DND-41 (cell line): ENCODE results near the gene PDZRN3.

ENCODE experiments used
- ATAC-seq: fragments of 200-7000 bp; cut with Tn5 transposase; 3 replicates; pipeline ENCODE4 v1.9.1; 2021; ENCODE audit warnings: low read depth; ENCODE audit not compliant: insufficient read depth
- DNase-seq: peaks from one replicate; pipeline ENCODE4 v3.0.0-alpha.2; 2020
- H2AFZ ChIP-seq: 2 replicates; pipeline ENCODE4 v1.6.0; 2012; ENCODE audit warnings: low read depth, low read length
- H3K27ac ChIP-seq: 2 replicates; pipeline ENCODE4 v1.5.1; 2012; ENCODE audit warnings: low read length, inconsistent platforms
- H3K27me3 ChIP-seq: fragments of 200-600 bp; sonication (generic); 2 replicates; pipeline ENCODE4 v1.6.0; 2012; ENCODE audit warnings: low read length, mild to moderate bottlenecking, inconsistent platforms; ENCODE audit not compliant: insufficient read depth, poor library complexity
- H3K36me3 ChIP-seq: 2 replicates; pipeline ENCODE4 v1.5.1; 2012; ENCODE audit warnings: low read length, inconsistent platforms; ENCODE audit not compliant: insufficient read depth
- H3K4me1 ChIP-seq: 2 replicates; pipeline ENCODE4 v1.5.1; 2012; ENCODE audit warnings: mild to moderate bottlenecking, low read length; ENCODE audit not compliant: insufficient read depth
- H3K4me2 ChIP-seq: 2 replicates; pipeline ENCODE4 v1.6.0; 2012; ENCODE audit warnings: mild to moderate bottlenecking, moderate library complexity, low read length, inconsistent platforms; ENCODE audit not compliant: insufficient read depth
- H3K4me3 ChIP-seq, 2 experiments: fragments of 200-600 bp in 1 of 2; shearing (Covaris generic) in 1 of 2; 2 replicates each; pipeline ENCODE4 v1.5.1; 2012 to 2016; ENCODE audit warnings: inconsistent platforms in 2 of 2, low read length in 2 of 2, mild to moderate bottlenecking in 2 of 2, low read depth in 1 of 2, moderate library complexity in 1 of 2
- H3K79me2 ChIP-seq: 2 replicates; pipeline ENCODE4 v1.6.0; 2012; ENCODE audit warnings: low read length, inconsistent platforms; ENCODE audit not compliant: insufficient read depth
- H3K9ac ChIP-seq: 2 replicates; pipeline ENCODE4 v1.6.0; 2012; ENCODE audit warnings: low read depth, mild to moderate bottlenecking, inconsistent platforms, low read length, moderate library complexity
- H3K9me3 ChIP-seq: 2 replicates; pipeline ENCODE4 v1.5.1; 2012; ENCODE audit warnings: low read length, moderate library complexity, mild to moderate bottlenecking, inconsistent platforms; ENCODE audit not compliant: insufficient read depth, severe bottlenecking
- H4K20me1 ChIP-seq: 2 replicates; pipeline ENCODE4 v1.6.0; 2012; ENCODE audit warnings: low read length; ENCODE audit not compliant: insufficient read depth
- EZH2 ChIP-seq: IDR thresholded peaks from 3 replicates; pipeline ENCODE4 v1.6.1; 2012; ENCODE audit warnings: borderline replicate concordance, low read depth, mild to moderate bottlenecking, moderate library complexity, low read length, inconsistent platforms; ENCODE audit not compliant: severe bottlenecking
- TF ChIP-seq, protein P1 (sequence below): IDR thresholded peaks from 2 replicates; pipeline ENCODE4 v1.5.1; 2012; ENCODE audit warnings: borderline replicate concordance, low read length, moderate library complexity, mild to moderate bottlenecking; ENCODE audit not compliant: poor library complexity, severe bottlenecking; ENCODE audit errors: extremely low read depth

The PDZRN3 gene

DNA sequence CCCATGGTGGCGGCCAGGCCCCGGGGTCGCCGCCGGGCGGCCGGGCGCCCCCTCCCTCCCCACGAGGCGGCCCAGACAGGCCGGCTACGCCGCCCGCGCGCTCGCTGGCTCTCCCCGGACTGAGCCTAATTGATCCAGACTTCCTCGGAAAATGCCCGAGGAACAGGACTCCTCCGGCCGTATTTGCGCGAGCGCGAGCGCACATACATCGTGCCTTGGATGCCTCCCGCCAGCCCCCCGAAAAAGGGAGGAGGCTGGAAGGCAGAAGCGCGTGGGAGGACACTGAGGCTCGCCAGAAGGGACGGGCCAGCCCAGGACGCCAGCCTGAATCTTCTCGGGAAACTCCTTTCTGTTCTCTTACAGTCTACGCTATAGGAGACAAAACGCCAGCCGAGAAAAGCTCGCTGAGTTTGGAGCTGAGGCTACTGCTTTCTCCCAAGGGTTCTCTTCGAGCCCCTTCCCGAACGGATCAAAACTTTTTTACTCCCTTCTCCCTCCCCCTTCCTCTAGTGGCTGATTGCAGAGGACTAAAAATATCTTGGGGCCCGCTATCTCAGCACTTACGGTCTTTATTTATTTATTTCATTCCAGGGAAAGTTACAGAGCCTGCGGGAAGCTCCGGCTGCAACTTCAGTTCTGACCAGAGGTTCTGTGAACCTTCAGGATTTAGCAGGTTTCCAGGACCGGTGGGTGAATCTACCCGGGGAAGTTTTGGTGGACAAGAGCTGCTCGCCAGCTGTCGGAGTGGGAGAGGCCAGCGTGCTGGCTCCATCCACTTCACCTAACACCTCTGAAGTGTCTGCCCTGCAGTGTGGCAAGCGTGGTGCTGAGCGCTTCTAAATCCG lies at the start of gene PDZRN3:
PDZRN3 (minus strand) TSS at position 121 of the 845 bp plus-strand sequence.
- H2AFZ ChIP-seq: no peak within 1 kb of the TSS
- H3K36me3 ChIP-seq: no peaks in the 10 kb centered on the region
- TF ChIP-seq, protein P1, sequence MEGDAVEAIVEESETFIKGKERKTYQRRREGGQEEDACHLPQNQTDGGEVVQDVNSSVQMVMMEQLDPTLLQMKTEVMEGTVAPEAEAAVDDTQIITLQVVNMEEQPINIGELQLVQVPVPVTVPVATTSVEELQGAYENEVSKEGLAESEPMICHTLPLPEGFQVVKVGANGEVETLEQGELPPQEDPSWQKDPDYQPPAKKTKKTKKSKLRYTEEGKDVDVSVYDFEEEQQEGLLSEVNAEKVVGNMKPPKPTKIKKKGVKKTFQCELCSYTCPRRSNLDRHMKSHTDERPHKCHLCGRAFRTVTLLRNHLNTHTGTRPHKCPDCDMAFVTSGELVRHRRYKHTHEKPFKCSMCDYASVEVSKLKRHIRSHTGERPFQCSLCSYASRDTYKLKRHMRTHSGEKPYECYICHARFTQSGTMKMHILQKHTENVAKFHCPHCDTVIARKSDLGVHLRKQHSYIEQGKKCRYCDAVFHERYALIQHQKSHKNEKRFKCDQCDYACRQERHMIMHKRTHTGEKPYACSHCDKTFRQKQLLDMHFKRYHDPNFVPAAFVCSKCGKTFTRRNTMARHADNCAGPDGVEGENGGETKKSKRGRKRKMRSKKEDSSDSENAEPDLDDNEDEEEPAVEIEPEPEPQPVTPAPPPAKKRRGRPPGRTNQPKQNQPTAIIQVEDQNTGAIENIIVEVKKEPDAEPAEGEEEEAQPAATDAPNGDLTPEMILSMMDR: no peak
- no peak for TF ChIP-seq EZH2
- ATAC-seq (no peak), DNase-seq (no peak)
- no peaks in the 10 kb centered on the region for H4K20me1 ChIP-seq
- no peak within 1 kb of the TSS for H3K27ac ChIP-seq
- H3K4me2 ChIP-seq: no peak within 1 kb of the TSS
- no peaks in the 10 kb centered on the region for H3K4me1 ChIP-seq
- H3K4me3 ChIP-seq: no peak within 1 kb of the TSS
- no peaks in the 10 kb centered on the region for H3K9me3 ChIP-seq
- H3K27me3 ChIP-seq: peaks cover 5% of the 10 kb centered on the region
- no peak within 1 kb of the TSS for H3K9ac ChIP-seq
- H3K79me2 ChIP-seq: no peaks in the 10 kb centered on the region

- no peak for DNase-seq
- Histone ChIP-seq H3K36me3 (no peaks in the 10 kb centered on the region), H3K9me3 (no peaks in the 10 kb centered on the region), H2AFZ (no peak overlapping the region), H4K20me1 (no peaks in the 10 kb centered on the region), H3K4me3 (no peak overlapping the region), H3K4me2 (no peak overlapping the region), H3K27me3 (no peaks in the 10 kb centered on the region), H3K27ac (no peak overlapping the region), H3K4me1 (no peaks in the 10 kb centered on the region), H3K9ac (no peak overlapping the region), H3K79me2 (no peaks in the 10 kb centered on the region)
- TF ChIP-seq, protein P1: no peak
- TF ChIP-seq EZH2: no peak
- ATAC-seq: no peak
Observed at GRCh38 chr3:73674280-73674679, 49.5 kb upstream of the PDZRN3 start.

GRCh38 chr3:73669260-73669659 lies 44.5 kb upstream of the PDZRN3 start:
- TF ChIP-seq, protein P1: no peak
- TF ChIP-seq EZH2: no peak
- no peak overlapping the region for H3K4me3 ChIP-seq
- H2AFZ ChIP-seq: no peak overlapping the region
- no peaks in the 10 kb centered on the region for H3K27me3 ChIP-seq
- H3K79me2 ChIP-seq: no peaks in the 10 kb centered on the region
- no peaks in the 10 kb centered on the region for H4K20me1 ChIP-seq
- no peaks in the 10 kb centered on the region for H3K36me3 ChIP-seq
- H3K9ac ChIP-seq: no peak overlapping the region
- ATAC-seq (no peak), DNase-seq (no peak)
- H3K27ac ChIP-seq: no peak overlapping the region
- no peak overlapping the region for H3K4me2 ChIP-seq
- no peaks in the 10 kb centered on the region for H3K9me3 ChIP-seq
- no peaks in the 10 kb centered on the region for H3K4me1 ChIP-seq
